Activated T-cell treated with anti-CD3 and anti-CD28 coated beads, Interleukin-2, amount 50 U/mL, for 1 hour (primary cell): Measurements from ENCODE around the gene PTGER4.
"Not testable (repeated sequence)": the region's sequence is repeated elsewhere in the genome, so short reads cannot be mapped to it uniquely, and the experiment has no call there.

ENCODE experiments used
- DNase-seq: peaks from one replicate; pipeline ENCODE4 v3.0.0-alpha.2; 2020

The PTGER4 gene

GRCh38 chr5:40694433-40694832 lies 14.7 kb downstream of the PTGER4 start:
- DNase-seq, result no peak

- DNase-seq, result no peak
Observed at GRCh38 chr5:40700116-40700782, 20.5 kb downstream of the PTGER4 start.

- not testable (repeated sequence) for DNase-seq
Observed at GRCh38 chr5:40702027-40702426, 22.3 kb downstream of the PTGER4 start.

GRCh38 chr5:40705484-40705883 lies 25.8 kb downstream of the PTGER4 start:
- DNase-seq, result not testable (repeated sequence)

DNA sequence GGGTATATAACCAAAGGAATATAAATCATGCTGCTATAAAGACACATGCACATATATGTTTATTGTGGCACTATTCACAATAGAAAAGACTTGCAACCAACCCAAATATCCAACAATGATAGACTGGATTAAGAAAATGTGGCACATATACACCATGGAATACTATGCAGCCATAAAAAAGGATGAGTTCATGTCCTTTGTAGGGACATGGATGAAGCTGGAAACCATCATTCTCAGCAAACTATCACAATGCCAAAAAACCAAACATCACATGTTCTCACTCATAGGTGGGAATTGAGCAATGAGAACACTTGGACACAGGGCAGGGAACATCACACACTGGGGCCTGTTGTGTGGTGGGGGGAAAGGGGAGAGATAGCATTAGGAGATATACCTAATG lies 30.9 kb downstream of the PTGER4 start:
- not testable (repeated sequence) for DNase-seq

DNA sequence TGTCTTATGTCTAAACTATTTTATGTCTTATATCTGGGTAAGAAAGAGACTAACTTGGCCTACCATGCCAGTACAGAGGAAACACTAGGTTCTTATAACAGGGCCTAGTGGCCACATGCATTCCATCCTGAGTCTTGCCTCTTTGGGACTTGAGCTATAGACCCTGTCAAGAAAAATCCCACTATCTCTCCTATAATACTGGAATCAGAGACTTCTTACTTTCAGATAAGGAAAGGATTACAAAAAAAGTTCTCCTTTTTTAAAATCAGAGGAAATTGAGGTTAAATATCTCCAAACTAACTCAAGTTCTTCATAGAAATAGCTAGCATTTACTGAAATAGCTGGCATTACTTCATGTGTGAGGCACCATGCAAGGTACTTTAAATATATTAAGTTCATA lies 34.3 kb downstream of the PTGER4 start:
- DNase-seq, result no peak

GRCh38 chr5:40716000-40716399 lies 36.3 kb downstream of the PTGER4 start:
- no peak for DNase-seq

- DNase-seq, result no peak
Observed at GRCh38 chr5:40716590-40716989, 36.9 kb downstream of the PTGER4 start.

GRCh38 chr5:40717281-40717680 lies 37.6 kb downstream of the PTGER4 start:
- no peak for DNase-seq

DNA sequence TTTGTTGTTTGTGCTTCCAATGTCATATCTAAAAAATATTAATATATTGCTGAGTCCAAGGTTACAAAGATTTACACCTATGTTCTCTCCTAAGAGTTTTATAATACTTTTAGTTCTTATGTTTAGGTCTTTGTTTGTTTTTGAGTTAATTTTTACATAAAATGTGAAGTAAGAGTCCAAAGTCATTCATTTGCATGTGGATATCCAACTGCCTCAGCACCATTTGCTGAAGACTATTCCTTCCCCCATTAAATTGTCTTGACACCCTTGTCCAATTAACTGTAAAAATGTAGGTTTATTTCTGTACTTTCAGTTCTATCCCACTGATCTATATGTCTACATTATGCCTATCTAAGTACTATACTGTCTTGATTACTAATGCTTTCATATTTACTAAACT lies 40.4 kb downstream of the PTGER4 start:
- no peak for DNase-seq

DNA sequence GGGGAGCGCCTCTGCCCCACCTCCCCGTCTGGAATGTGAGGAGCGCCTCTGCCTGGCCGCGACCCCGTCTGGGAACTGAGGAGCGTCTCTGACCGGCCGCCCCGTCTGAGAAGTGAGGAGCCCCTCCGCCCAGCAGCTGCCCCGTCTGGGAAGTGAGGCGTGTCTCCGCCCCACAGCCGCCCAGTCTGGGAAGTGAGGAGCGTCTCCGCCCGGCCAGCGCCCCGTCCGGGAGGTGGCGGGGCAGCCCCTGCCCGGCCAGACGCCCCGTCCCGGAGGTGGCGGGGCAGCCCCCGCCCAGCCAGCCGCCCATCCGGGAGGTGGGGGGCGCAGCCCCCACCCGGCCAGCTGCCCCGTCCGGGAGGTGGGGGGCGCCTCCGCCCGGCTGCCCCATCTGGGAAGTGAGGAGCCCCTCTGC lies 42.8 kb downstream of the PTGER4 start:
- not testable (repeated sequence) for DNase-seq

DNA sequence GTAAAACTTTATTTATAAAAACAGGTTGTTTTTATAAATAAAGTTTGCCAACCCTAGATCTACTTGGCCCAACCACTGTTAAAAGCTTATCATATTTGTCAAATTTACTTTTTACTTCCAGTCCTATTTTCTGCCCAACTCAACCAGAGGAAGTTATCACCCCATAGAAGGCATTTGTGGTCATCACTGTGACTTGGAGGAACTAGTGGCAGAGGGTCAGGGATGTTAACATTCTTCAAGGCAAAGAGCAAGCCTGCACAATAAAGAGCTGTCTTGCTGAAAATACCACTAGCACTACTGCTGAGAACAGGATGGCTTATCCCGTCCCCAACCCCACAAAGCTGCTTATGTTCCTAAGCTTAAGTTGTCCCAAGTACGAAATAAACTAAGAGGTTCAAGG lies 53.7 kb downstream of the PTGER4 start:
- DNase-seq, result no peak

GRCh38 chr5:40733879-40734563 lies 54.3 kb downstream of the PTGER4 start:
- DNase-seq, result no peak

DNA sequence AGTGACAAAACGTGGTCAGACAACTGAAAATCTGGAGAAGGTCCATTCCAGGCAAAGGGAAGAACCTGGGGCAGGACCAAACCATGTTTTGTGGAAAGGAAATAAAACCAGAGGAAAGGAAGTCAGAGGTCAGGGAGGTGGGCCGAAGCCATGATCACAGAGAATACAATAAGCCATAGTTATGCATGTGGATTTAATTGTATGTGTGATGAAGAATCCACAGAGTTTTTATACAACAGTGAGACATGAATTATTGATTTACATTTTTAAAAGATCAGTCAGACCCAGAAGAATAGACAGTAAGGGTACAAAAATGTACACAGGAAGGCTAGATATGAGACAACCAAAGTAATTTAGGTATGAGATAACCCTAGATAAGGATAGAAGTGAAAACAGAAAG lies 55.3 kb downstream of the PTGER4 start:
- no peak for DNase-seq

GRCh38 chr5:40735609-40736008 lies 55.9 kb downstream of the PTGER4 start:
- no peak for DNase-seq

DNA sequence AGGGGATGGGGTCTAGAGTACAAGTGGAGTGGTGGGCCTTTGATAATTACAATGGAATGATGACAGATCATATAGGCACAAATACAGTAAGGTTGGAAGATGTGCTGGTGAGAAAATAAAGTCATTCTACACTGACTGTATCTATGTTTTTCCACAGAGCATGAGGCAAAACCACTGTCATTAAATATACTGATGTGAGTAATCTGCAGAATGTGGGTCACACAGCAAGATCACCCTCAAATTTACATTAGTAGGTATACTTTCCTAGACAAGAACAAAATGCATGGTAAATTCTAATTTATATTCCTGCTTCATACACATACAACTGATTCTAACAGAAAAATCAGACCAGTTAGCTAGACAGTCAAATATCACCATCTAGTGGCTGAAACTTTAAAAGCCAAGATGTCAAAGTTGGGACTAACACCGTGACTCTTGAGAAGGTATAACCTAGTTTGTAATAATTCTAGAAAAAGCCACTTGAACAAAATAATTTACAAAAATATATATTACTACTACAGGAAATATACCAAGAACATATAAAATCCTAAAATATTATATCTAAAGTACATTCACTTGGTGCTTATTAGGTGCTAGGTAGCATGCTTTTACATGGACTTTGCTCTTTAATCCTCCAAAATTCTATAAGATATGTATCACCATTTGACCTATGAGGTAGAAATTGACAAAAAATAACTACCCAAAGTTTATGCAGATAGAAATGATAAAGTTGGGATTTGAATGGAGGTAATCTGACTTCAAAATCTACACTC lies 56.6 kb downstream of the PTGER4 start:
- no peak for DNase-seq

DNA sequence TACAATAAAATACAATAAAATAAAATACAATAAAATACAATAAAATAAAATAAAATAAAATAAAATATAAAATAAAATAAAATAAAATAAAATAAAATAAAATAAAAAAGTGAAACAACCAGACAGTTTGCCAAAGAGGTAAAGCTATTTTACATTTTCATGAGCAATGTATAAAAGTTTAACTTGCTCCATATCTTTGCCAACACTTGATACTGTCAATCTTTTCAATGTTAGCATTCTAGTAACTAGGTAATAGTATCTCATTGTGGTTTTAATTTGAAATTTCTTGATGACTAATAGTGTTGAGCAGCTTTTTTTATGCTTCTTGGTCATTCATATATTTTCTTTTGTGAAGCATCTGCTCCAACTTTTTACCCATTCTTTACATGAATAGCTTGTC lies 58.8 kb downstream of the PTGER4 start:
- no peak for DNase-seq
